HCT116 (cell line): ENCODE data around the gene ZNF331. TPM values are rescaled to one million over a fixed set of nuclear protein-coding genes. Genes with fewer than 3 reads are reported as not detected.

Experiments
- ATAC-seq: fragments of 200-7000 bp; cut with Tn5 transposase; 2 replicates; pipeline ENCODE4 v1.9.1; 2020; ENCODE audit warnings: mild to moderate bottlenecking, moderate library complexity
- BruUV-seq: library from RNA; stranded (reverse); fragments of 400-500 nt; replicated peaks from 2 replicates; lab custom pipeline; 2021; lab: Mats Ljungman, UMichigan
- CTCF ChIA-PET: fragments of 300-600 bp; sonication (Branson Sonifier 250); formaldehyde crosslinking; loops from one replicate; lab custom pipeline; 2021; ENCODE audit warnings: antibody characterized with exemption; lab: Charles Lee
- POLR2A ChIA-PET: fragments of 300-600, 350-600 bp; sonication (Branson Sonifier 250); formaldehyde crosslinking; loops from one replicate; lab custom pipeline; 2021; ENCODE audit warnings: antibody characterized with exemption; lab: Charles Lee
- RAD21 ChIA-PET, 2 experiments: fragments of 300-600 bp; sonication (Branson Sonifier 250); formaldehyde crosslinking; loops; one replicate each; lab custom pipeline; 2023; ENCODE audit warnings: low total read pairs in 2 of 2; ENCODE audit not compliant: uncharacterized antibody in 2 of 2, unreplicated experiment in 2 of 2, low non-redundant PET in 1 of 2; lab: Charles Lee
- DNase-seq: peaks from one replicate; pipeline ENCODE4 v3.0.0-alpha.2; 2010; ENCODE audit warnings: low read depth, low spot score
- H2AFZ ChIP-seq: fragments of 200-600 bp; shearing (Covaris generic), sonication (generic); 2 replicates; pipeline ENCODE4 v1.6.1; 2017; ENCODE audit warnings: low read depth, mixed run types, mixed read lengths, antibody characterized with exemption, low read length; ENCODE audit not compliant: poor library complexity, severe bottlenecking
- H3K27ac ChIP-seq: 2 replicates; pipeline ENCODE4 v1.5.1; 2012; ENCODE audit warnings: low read depth, low read length
- H3K27me3 ChIP-seq: fragments of 200-600 bp; sonication (generic); 2 replicates; pipeline ENCODE4 v1.6.1; 2016; ENCODE audit warnings: mixed run types, low read length, mixed read lengths; ENCODE audit not compliant: insufficient read depth
- H3K36me3 ChIP-seq, 2 experiments: fragments of 200-500 bp in 1 of 2; fragments of 200-600 bp in 1 of 2; sonication (Bioruptor generic) in 1 of 2; sonication (generic) in 1 of 2; 2 replicates each; pipeline versions ENCODE4 v1.5.1 to v1.6.1; 2014 to 2016; ENCODE audit warnings: low read length in 2 of 2, inconsistent platforms in 1 of 2, mixed read lengths in 1 of 2, mixed run types in 1 of 2; ENCODE audit not compliant: insufficient read depth in 2 of 2, control insufficient read depth in 1 of 2
- H3K4me1 ChIP-seq, 2 experiments: fragments of 200-600 bp in 1 of 2; sonication (generic) in 1 of 2; 2 replicates each; pipeline versions ENCODE4 v1.5.1 to v1.6.1; 2012 to 2017; ENCODE audit warnings: low read length in 2 of 2, inconsistent platforms in 1 of 2, mild to moderate bottlenecking in 1 of 2, mixed read lengths in 1 of 2, mixed run types in 1 of 2, moderate library complexity in 1 of 2; ENCODE audit not compliant: insufficient read depth in 2 of 2, control insufficient read depth in 1 of 2
- H3K4me2 ChIP-seq: fragments of 200-600 bp; sonication (generic); 2 replicates; pipeline ENCODE4 v1.6.1; 2017; ENCODE audit warnings: mixed run types, low read length, mixed read lengths
- H3K4me3 ChIP-seq, 2 experiments: fragments of 200-600 bp in 1 of 2; sonication (generic) in 1 of 2; replicated peaks in 1 of 2; 2 replicates each; pipeline ENCODE4 v1.5.1; 2011 to 2016; ENCODE audit warnings: low read length in 2 of 2, control low read depth in 1 of 2, low read depth in 1 of 2, mild to moderate bottlenecking in 1 of 2, mixed read lengths in 1 of 2, mixed run types in 1 of 2
- H3K79me2 ChIP-seq: fragments of 200-600 bp; sonication (generic); 2 replicates; pipeline ENCODE4 v1.6.1; 2017; ENCODE audit warnings: mild to moderate bottlenecking, mixed run types, low read length, moderate library complexity, mixed read lengths; ENCODE audit not compliant: insufficient read depth
- H3K9ac ChIP-seq: fragments of 200-600 bp; sonication (generic); 2 replicates; pipeline ENCODE4 v1.6.1; 2016; ENCODE audit warnings: low read length, mixed read lengths
- H3K9me2 ChIP-seq: fragments of 200-600 bp; sonication (generic), shearing (Covaris generic); 2 replicates; pipeline ENCODE4 v1.6.1; 2017; ENCODE audit warnings: mixed run types, mild to moderate bottlenecking, moderate library complexity; ENCODE audit not compliant: insufficient read depth
- H3K9me3 ChIP-seq, 2 experiments: fragments of 200-500 bp in 1 of 2; fragments of 200-600 bp in 1 of 2; sonication (Bioruptor generic) in 1 of 2; sonication (generic) in 1 of 2; 2 replicates each; pipeline ENCODE4 v1.6.1; 2014 to 2017; ENCODE audit warnings: low read length in 2 of 2, mixed read lengths in 2 of 2, inconsistent platforms in 1 of 2, low read depth in 1 of 2, mild to moderate bottlenecking in 1 of 2, mixed run types in 1 of 2, moderate library complexity in 1 of 2; ENCODE audit not compliant: control insufficient read depth in 1 of 2, insufficient read depth in 1 of 2
- H4K20me1 ChIP-seq: fragments of 200-600 bp; sonication (generic), shearing (Covaris generic); 2 replicates; pipeline ENCODE4 v1.6.1; 2017; ENCODE audit warnings: mixed run types, mild to moderate bottlenecking, moderate library complexity; ENCODE audit not compliant: insufficient read depth
- ATF3 ChIP-seq: IDR thresholded peaks from 2 replicates; pipeline ENCODE4 v1.6.1; 2012
- CBX3 ChIP-seq: IDR thresholded peaks from 2 replicates; pipeline ENCODE4 v1.6.1; 2012; ENCODE audit warnings: low read depth
- CTCF ChIP-seq, 3 experiments: fragments of 200-600 bp in 1 of 3; sonication (generic) in 1 of 3; IDR thresholded peaks in 2 of 3; conservative IDR thresholded peaks in 1 of 3; 2 replicates each; pipeline ENCODE4 v1.5.1; 2012 to 2017; ENCODE audit warnings: low read depth in 2 of 3, low read length in 2 of 3, antibody characterized with exemption in 1 of 3, borderline replicate concordance in 1 of 3, control low read depth in 1 of 3, mild to moderate bottlenecking in 1 of 3, mixed read lengths in 1 of 3, mixed run types in 1 of 3, moderate library complexity in 1 of 3; ENCODE audit not compliant: insufficient read depth in 1 of 3
- EGR1 ChIP-seq: IDR thresholded peaks from 2 replicates; pipeline ENCODE4 v1.6.1; 2012; ENCODE audit warnings: low read depth
- ELF1 ChIP-seq: IDR thresholded peaks from 2 replicates; pipeline ENCODE4 v1.6.1; 2012; ENCODE audit warnings: low read depth, borderline replicate concordance
- EZH2phosphoT487 ChIP-seq: fragments of 200-600 bp; IDR thresholded peaks from 2 replicates; pipeline ENCODE4 v1.6.1; 2018; ENCODE audit warnings: antibody characterized with exemption, borderline replicate concordance
- JUND ChIP-seq: IDR thresholded peaks from 2 replicates; pipeline ENCODE4 v1.6.1; 2012
- MAX ChIP-seq: IDR thresholded peaks from 2 replicates; pipeline ENCODE4 v1.6.1; 2012
- POLR2A ChIP-seq: IDR thresholded peaks from 2 replicates; pipeline ENCODE4 v1.7.0; 2011; ENCODE audit warnings: borderline replicate concordance; ENCODE audit not compliant: insufficient read depth, insufficient read length; ENCODE audit errors: extremely low read depth
- POLR2AphosphoS5 ChIP-seq: IDR thresholded peaks from 2 replicates; pipeline ENCODE4 v1.6.1; 2011; ENCODE audit warnings: mild to moderate bottlenecking, low read depth, low read length, moderate library complexity
- RAD21 ChIP-seq: IDR thresholded peaks from 2 replicates; pipeline ENCODE4 v1.6.1; 2012; ENCODE audit warnings: low read depth, mild to moderate bottlenecking
- SIN3A ChIP-seq: IDR thresholded peaks from 2 replicates; pipeline ENCODE4 v1.6.1; 2012; ENCODE audit warnings: low read depth
- SP1 ChIP-seq: IDR thresholded peaks from 2 replicates; pipeline ENCODE4 v1.6.1; 2012; ENCODE audit warnings: low read depth
- SRF ChIP-seq: IDR thresholded peaks from 2 replicates; pipeline ENCODE4 v1.6.1; 2012; ENCODE audit warnings: low read depth
- TCF7L2 ChIP-seq: IDR thresholded peaks from 2 replicates; pipeline ENCODE4 v1.7.0; 2011; ENCODE audit warnings: borderline replicate concordance, inconsistent platforms; ENCODE audit not compliant: insufficient read depth, insufficient read length; ENCODE audit errors: extremely low read depth
- YY1 ChIP-seq: IDR thresholded peaks from 2 replicates; pipeline ENCODE4 v1.6.1; 2011; ENCODE audit warnings: low read length, low read depth, moderate library complexity, mild to moderate bottlenecking; ENCODE audit not compliant: insufficient replicate concordance; ENCODE audit errors: extremely low read depth
- ZBTB33 ChIP-seq: IDR thresholded peaks from 2 replicates; pipeline ENCODE4 v1.6.1; 2011; ENCODE audit warnings: mild to moderate bottlenecking, low read length, moderate library complexity; ENCODE audit not compliant: insufficient replicate concordance; ENCODE audit errors: extremely low read depth
- ZFX ChIP-seq: fragments of 450-650 bp; IDR thresholded peaks from 2 replicates; pipeline ENCODE4 v1.6.1; 2017
- ZNF274 ChIP-seq: fragments of 200-500 bp; sonication (Bioruptor generic); IDR thresholded peaks from 2 replicates; pipeline ENCODE4 v1.6.1; 2014; ENCODE audit warnings: mild to moderate bottlenecking, low read depth, low read length, inconsistent platforms
- intact Hi-C: fragments of 100-400 bp; cut with micrococcal nuclease; formaldehyde crosslinking; loops from 2 replicates; pipeline ENCODE4 v1.10.0; 2022
- total RNA-seq: library from RNA; stranded (reverse); gene quantifications from one replicate; pipeline ENCODE4 v1.2.1, GENCODE V29; 2021; ENCODE audit not compliant: unreplicated experiment
- TF ChIP-seq, protein P1 (sequence below): IDR thresholded peaks from 2 replicates; pipeline ENCODE4 v1.6.1; 2012; ENCODE audit warnings: low read depth

The ZNF331 gene
- total RNA-seq, 1 experiment from 2014 or later, result 0.59 TPM

DNA sequence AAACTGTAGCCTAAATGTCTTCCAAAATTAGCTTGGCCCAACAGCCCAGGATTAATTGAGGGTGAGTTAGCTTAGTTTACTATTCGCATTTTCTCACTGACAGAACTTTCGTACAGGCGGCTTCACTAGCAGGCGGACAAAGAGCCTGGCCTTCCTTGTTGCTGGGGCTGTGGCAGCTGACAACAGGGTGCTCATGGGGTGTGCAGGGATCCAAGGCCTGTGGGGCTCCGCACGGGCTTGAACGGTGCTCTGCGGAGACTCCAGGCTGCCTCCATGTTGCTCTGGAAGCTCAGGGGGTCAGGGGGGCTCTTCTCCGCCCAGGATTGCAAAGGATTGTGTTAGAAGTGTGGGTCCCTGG is 57.5 kb downstream of the ZNF331 start:
- no peaks in the 10 kb centered on the region for H3K36me3 ChIP-seq
- ChIA-PET POLR2A (no interaction called here), CTCF (no interaction called here), RAD21 (no interaction called here)
- H4K20me1 ChIP-seq, result no peaks in the 10 kb centered on the region
- no peak overlapping the region for H3K27ac ChIP-seq
- no peaks in the 10 kb centered on the region for H3K79me2 ChIP-seq
- H3K9me2 ChIP-seq, result no peaks in the 10 kb centered on the region
- ATAC-seq, result no peak
- no peak overlapping the region for H3K9ac ChIP-seq
- peaks cover 0 to 17% of the 10 kb centered on the region in 2 experiments; a peak in 2 of 4 replicates for H3K9me3 ChIP-seq
- no peak overlapping the region for H3K4me2 ChIP-seq
- no peak overlapping the region for H2AFZ ChIP-seq
- no TSS peak for BruUV-seq
- H3K4me1 ChIP-seq, result no peaks in the 10 kb centered on the region
- no peaks in the 10 kb centered on the region for H3K27me3 ChIP-seq
- intact Hi-C loops, result no loop called here
- DNase-seq, result no peak
- TF ChIP-seq YY1 (no peak), CTCF (IDR thresholded peaks at IDR 0.05 in 2 of 3, conservative IDR thresholded peaks at IDR 0.05 in 1 of 3; ENCODE audit: borderline replicate concordance in 1 of 3, insufficient read depth in 1 of 3, low read depth in 2 of 3, low read length in 2 of 3) (no peak), MAX (no peak), ZBTB33 (no peak), SP1 (no peak), SIN3A (no peak), ELF1 (no peak), ZFX (no peak), JUND (no peak), EGR1 (no peak), EZH2phosphoT487 (no peak), ATF3 (no peak), POLR2A (no peak), SRF (no peak), RAD21 (no peak), CBX3 (no peak), POLR2AphosphoS5 (no peak), TCF7L2 (no peak), ZNF274 (no peak)
- TF ChIP-seq, protein P1, sequence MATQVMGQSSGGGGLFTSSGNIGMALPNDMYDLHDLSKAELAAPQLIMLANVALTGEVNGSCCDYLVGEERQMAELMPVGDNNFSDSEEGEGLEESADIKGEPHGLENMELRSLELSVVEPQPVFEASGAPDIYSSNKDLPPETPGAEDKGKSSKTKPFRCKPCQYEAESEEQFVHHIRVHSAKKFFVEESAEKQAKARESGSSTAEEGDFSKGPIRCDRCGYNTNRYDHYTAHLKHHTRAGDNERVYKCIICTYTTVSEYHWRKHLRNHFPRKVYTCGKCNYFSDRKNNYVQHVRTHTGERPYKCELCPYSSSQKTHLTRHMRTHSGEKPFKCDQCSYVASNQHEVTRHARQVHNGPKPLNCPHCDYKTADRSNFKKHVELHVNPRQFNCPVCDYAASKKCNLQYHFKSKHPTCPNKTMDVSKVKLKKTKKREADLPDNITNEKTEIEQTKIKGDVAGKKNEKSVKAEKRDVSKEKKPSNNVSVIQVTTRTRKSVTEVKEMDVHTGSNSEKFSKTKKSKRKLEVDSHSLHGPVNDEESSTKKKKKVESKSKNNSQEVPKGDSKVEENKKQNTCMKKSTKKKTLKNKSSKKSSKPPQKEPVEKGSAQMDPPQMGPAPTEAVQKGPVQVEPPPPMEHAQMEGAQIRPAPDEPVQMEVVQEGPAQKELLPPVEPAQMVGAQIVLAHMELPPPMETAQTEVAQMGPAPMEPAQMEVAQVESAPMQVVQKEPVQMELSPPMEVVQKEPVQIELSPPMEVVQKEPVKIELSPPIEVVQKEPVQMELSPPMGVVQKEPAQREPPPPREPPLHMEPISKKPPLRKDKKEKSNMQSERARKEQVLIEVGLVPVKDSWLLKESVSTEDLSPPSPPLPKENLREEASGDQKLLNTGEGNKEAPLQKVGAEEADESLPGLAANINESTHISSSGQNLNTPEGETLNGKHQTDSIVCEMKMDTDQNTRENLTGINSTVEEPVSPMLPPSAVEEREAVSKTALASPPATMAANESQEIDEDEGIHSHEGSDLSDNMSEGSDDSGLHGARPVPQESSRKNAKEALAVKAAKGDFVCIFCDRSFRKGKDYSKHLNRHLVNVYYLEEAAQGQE, result no peak
- H3K4me3 ChIP-seq, result no peak overlapping the region
